Mesendoderm (in vitro differentiated cells): ENCODE measurements around the gene PARP4. TPM values are rescaled to one million over a fixed set of nuclear protein-coding genes. Genes with fewer than 3 reads are reported as not detected.
"Not testable (repeated sequence)": the region's sequence is repeated elsewhere in the genome, so short reads cannot be mapped to it uniquely, and the experiment has no call there.

Experiments used
- DNase-seq: peaks from one replicate; pipeline ENCODE4 v3.0.0; 2013
- H2AK5ac ChIP-seq: 2 replicates; pipeline ENCODE4 v1.6.1; 2013; ENCODE audit warnings: low read length, inconsistent platforms
- H2BK120ac ChIP-seq: 2 replicates; pipeline ENCODE4 v1.6.1; 2013; ENCODE audit warnings: low read depth, mild to moderate bottlenecking, low read length, moderate library complexity, mixed read lengths
- H2BK15ac ChIP-seq: replicated peaks from 2 replicates; pipeline ENCODE4 v1.6.1; 2013; ENCODE audit warnings: low read depth, mild to moderate bottlenecking, moderate library complexity
- H2BK5ac ChIP-seq: 2 replicates; pipeline ENCODE4 v1.6.1; 2013; ENCODE audit warnings: low read length, inconsistent platforms
- H3K18ac ChIP-seq: 2 replicates; pipeline ENCODE4 v1.6.1; 2013; ENCODE audit warnings: mild to moderate bottlenecking, low read length, mixed read lengths
- H3K23ac ChIP-seq: one replicate; pipeline ENCODE4 v1.6.1; 2013; ENCODE audit warnings: low read length
- H3K27ac ChIP-seq: 2 replicates; pipeline ENCODE4 v1.5.1; 2013; ENCODE audit warnings: low read depth, mild to moderate bottlenecking, inconsistent platforms, low read length, moderate library complexity
- H3K27me3 ChIP-seq: 2 replicates; pipeline ENCODE4 v1.6.1; 2013; ENCODE audit warnings: low read length, control low read depth, mild to moderate bottlenecking, inconsistent platforms; ENCODE audit not compliant: insufficient read depth, poor library complexity
- H3K36me3 ChIP-seq: 2 replicates; pipeline ENCODE4 v1.6.1; 2013; ENCODE audit warnings: low read length, inconsistent platforms; ENCODE audit not compliant: control insufficient read depth, insufficient read depth
- H3K4ac ChIP-seq: one replicate; pipeline ENCODE4 v1.6.1; 2013; ENCODE audit warnings: low read depth, mild to moderate bottlenecking, low read length, moderate library complexity
- H3K4me1 ChIP-seq: 2 replicates; pipeline ENCODE4 v1.6.1; 2013; ENCODE audit warnings: low read depth, low read length, inconsistent platforms; ENCODE audit not compliant: control insufficient read depth
- H3K4me2 ChIP-seq: 2 replicates; pipeline ENCODE4 v1.6.1; 2013; ENCODE audit warnings: low read length
- H3K4me3 ChIP-seq: 2 replicates; pipeline ENCODE4 v1.5.1; 2013; ENCODE audit warnings: mild to moderate bottlenecking, low read length
- H3K56ac ChIP-seq: one replicate; pipeline ENCODE4 v1.6.1; 2013; ENCODE audit warnings: low read length
- H3K79me1 ChIP-seq: 2 replicates; pipeline ENCODE4 v1.6.1; 2013; ENCODE audit warnings: low read length, inconsistent platforms
- H3K79me2 ChIP-seq: 2 replicates; pipeline ENCODE4 v1.6.1; 2013; ENCODE audit warnings: mild to moderate bottlenecking, low read length; ENCODE audit not compliant: control insufficient read depth, insufficient read depth
- H3K9ac ChIP-seq: 2 replicates; pipeline ENCODE4 v1.6.1; 2013; ENCODE audit warnings: low read length, inconsistent platforms
- H4K5ac ChIP-seq: one replicate; pipeline ENCODE4 v1.6.1; 2013; ENCODE audit warnings: low read length
- H4K8ac ChIP-seq: one replicate; pipeline ENCODE4 v1.6.1; 2013; ENCODE audit warnings: low read depth, mild to moderate bottlenecking, control low read depth, low read length, moderate library complexity
- WGBS: extraction: QIAGEN DNeasy Blood & Tissue Kit; methylation state at CpG from one replicate; pipeline ENCODE4 v1.1.7; 2013; ENCODE audit warnings: low lambda C conversion rate, missing lambda C conversion rate; ENCODE audit not compliant: insufficient coverage; ENCODE audit errors: extremely low coverage; 5-methylcytosine and 5-hydroxymethylcytosine counted together
- polyA plus RNA-seq, 2 experiments: library from polyadenylated mRNA; stranded (reverse); fragments of 200-250 nt; gene quantifications; one replicate each; pipeline ENCODE4 v1.2.3, GENCODE V29; 2013

PARP4 gene
- 16.8 TPM for polyA plus RNA-seq (2013, experiment 1 of 2)
- 17.0 TPM for polyA plus RNA-seq (2013, experiment 2 of 2)

DNA sequence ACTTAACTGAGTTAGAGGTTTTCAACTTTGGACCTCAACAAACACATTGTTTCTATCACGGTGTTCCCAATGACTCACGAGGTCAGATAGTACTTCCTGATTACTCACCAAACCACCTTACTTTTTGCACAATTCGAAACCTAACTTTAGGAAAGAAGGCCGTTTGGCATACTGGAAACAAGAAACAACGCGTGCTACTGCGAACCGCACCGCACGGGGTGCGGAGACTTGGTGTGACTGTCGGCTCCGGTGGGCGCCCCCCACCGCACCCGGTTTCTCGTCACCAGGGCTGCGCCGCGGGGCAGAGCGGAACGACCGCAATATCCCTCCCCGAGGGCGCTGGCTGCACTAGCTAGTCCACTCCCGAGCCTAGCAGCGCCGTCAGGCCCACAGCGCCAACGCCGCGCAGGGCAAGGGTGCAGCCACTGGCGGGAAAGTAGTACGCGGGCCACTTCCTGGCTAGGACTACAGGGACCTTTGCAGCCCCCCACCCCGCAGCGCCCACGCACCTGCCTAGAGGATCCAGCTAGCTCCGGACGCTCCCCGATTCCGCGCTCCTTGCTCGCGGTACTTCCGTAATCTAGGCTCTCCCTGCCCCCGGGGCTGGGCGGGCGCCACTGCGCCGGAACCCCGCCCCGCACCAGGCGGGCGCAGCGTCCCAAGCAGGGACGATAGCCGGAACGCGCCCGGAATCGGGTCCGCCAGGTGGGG, at the start of gene PARP4:
Gene PARP4 (minus strand): TSS at position 582 of the 711 bp plus-strand sequence. CDS start 9,002 bp downstream, outside the sequence.
- Histone ChIP-seq H2BK15ac (no peak within 1 kb of the TSS), H3K4me3 (peak within 1 kb of the TSS; percentile 76), H3K9ac (peak within 1 kb of the TSS; percentile 89), H3K36me3 (no peaks in the 10 kb centered on the region), H3K4me2 (peak within 1 kb of the TSS; percentile 81), H2BK120ac (no peak within 1 kb of the TSS), H2BK5ac (peak within 1 kb of the TSS; percentile 85), H2AK5ac (no peak within 1 kb of the TSS), H3K79me1 (peaks cover 6% of the 10 kb centered on the region), H3K27ac (peak within 1 kb of the TSS; percentile 52), H3K18ac (peak within 1 kb of the TSS; percentile 82), H3K23ac (peak within 1 kb of the TSS; percentile 48), H3K4me1 (peaks cover 4% of the 10 kb centered on the region), H4K8ac (no peak within 1 kb of the TSS), H3K79me2 (peaks cover 8% of the 10 kb centered on the region), H3K4ac (peak within 1 kb of the TSS; percentile 93), H3K56ac (peak within 1 kb of the TSS; percentile 98), H3K27me3 (no peaks in the 10 kb centered on the region), H4K5ac (peak within 1 kb of the TSS; percentile 39)
- DNase-seq = peak; percentile 89
- no CpG with 5 or more reads among the region's 63 CpGs for WGBS

DNA sequence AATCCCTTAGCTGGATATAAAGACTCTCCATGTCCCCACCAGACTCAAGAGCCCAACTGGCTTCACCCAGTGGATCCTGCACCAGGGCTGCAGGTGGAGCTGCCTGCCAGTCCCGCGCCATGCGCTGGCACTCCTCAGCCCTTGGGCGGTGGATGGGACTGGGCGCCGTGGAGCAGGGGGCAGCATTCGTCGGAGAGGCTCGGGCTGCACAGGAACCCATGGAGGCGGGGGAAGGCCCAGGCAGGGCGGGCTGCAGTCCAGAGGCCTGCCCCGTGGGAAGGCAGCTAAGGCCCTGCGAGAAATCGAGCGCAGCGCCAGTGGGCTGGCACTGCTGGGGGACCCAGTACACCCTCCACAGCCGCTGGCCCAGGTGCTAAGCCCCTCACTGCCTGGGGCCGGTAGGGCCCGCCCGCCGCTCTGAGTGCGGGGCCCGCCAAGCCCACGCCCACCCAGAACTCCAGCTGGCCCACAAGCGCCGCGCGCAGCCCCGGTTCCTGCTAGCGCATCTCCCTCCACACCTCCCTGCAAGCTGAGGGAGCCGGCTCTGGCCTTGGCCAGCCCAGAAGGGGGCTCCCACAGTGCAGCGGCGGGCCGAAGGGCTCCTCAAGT, 48.1 kb upstream of the PARP4 start:
- H2BK5ac ChIP-seq, H3K36me3 ChIP-seq, H3K27ac ChIP-seq, H3K18ac ChIP-seq, H2AK5ac ChIP-seq, H3K4me1 ChIP-seq, H3K9ac ChIP-seq, H3K23ac ChIP-seq, H4K8ac ChIP-seq, H3K79me1 ChIP-seq, H2BK120ac ChIP-seq, H4K5ac ChIP-seq, H3K27me3 ChIP-seq, H3K4ac ChIP-seq, DNase-seq, H3K79me2 ChIP-seq, H3K4me2 ChIP-seq, H3K4me3 ChIP-seq, H3K56ac ChIP-seq, H2BK15ac ChIP-seq: not testable (repeated sequence)
- WGBS = no CpG with 5 or more reads among the region's 34 CpGs

DNA sequence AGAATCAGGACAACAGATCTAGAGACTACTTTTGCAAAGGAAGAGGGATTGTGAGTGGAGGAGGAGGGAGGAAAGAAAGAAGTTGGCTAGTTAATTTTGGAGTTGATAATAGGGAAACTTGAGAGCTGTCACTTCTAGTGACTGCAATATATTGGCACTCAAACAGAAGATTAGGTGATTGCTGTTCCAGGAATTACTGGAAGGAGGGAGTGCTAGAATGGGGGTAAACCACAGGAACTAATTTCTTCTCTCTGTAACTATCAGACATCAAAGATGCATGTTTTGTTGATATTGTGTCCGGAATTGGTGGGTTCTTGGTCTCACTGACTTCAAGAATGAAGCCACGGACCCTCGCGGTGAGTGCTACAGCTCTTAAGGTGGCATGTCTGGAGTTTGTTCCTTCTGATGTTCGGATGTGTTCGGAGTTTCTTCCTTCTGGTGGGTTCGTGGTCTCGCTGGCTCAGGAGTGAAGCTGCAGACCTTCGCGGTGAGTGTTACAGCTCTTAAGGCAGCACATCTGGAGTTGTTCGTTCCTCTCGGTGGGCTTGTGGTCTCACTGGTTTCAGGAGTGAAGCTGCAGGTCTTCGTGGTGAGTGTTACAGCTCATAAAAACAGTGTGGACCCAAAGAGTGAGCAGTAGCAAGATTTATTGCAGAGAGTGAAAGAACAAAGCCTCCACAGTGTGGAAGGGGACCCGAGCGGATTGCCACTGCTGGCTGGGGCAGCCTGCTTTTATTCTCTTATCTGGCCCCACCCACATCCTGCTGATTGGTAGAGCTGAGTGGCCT, 47.0 kb upstream of the PARP4 start:
- no CpG with 5 or more reads among the region's 15 CpGs for WGBS

DNA sequence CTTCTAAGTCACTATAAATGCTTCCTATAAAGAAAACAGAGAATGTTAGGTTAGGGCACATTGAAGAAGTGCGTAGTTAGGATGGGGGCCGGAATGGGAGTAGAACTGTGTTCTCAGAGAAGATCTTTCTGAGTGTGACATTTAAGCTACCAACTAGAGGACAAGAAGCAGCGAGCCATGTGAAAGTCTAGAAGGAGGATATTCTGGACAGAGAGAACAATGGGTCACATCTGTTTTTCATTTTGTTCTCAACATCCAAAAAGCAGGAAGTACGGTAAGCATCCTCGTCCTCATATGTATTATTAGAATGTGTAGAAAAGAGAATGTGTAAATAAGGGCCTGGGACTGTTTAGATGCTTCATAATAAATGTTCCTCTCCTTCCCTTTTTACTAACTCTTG, 44.5 kb upstream of the PARP4 start:
- WGBS = no CpG with 5 or more reads among the region's 5 CpGs
- Histone ChIP-seq H2BK120ac (no peak overlapping the region), H3K9ac (no peak overlapping the region), H2BK15ac (no peak overlapping the region), H3K4me1 (no peaks in the 10 kb centered on the region), H3K4me3 (no peak overlapping the region), H3K18ac (no peak overlapping the region), H3K4ac (no peak overlapping the region), H3K36me3 (no peaks in the 10 kb centered on the region), H3K56ac (no peak overlapping the region), H3K79me1 (no peaks in the 10 kb centered on the region), H3K4me2 (no peak overlapping the region), H3K23ac (no peak overlapping the region), H3K79me2 (no peaks in the 10 kb centered on the region), H3K27me3 (no peaks in the 10 kb centered on the region), H2AK5ac (no peak overlapping the region), H3K27ac (no peak overlapping the region), H4K8ac (no peak overlapping the region), H2BK5ac (no peak overlapping the region), H4K5ac (no peak overlapping the region)
- DNase-seq = no peak

More for the DNA sequence above, 47.0 kb upstream of the PARP4 start:
- H3K18ac ChIP-seq, H3K4ac ChIP-seq, H2AK5ac ChIP-seq, H3K9ac ChIP-seq, H3K27ac ChIP-seq, H2BK120ac ChIP-seq, H4K8ac ChIP-seq, H3K4me2 ChIP-seq, H3K56ac ChIP-seq, DNase-seq, H3K27me3 ChIP-seq, H4K5ac ChIP-seq, H2BK5ac ChIP-seq, H3K79me2 ChIP-seq, H3K23ac ChIP-seq, H3K36me3 ChIP-seq, H3K4me3 ChIP-seq, H3K4me1 ChIP-seq, H3K79me1 ChIP-seq, H2BK15ac ChIP-seq: not testable (repeated sequence)

DNA sequence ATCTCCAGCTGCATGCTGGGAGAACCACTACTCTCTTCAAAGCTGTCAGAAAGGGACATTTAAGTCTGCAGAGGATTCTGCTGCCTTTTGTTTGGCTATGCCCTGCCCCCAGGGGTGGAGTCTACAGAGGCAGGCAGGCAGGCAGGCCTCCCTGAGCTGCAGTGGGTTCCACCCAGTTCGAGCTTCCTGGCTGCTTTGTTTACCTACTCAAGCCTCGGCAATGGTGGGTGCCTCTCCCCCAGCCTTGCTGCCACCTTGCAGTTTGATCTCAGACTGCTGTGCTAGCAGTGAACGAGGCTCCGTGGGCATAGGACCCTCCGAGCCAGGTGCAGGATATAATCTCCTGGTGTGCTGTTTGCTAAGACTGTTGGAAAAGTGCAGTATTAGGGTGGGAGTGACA, 41.3 kb upstream of the PARP4 start:
- H3K4ac ChIP-seq, H3K36me3 ChIP-seq: not testable (repeated sequence)
- WGBS = no CpG with 5 or more reads among the region's 5 CpGs

More for the DNA sequence above, 41.3 kb upstream of the PARP4 start:
- H4K5ac ChIP-seq, H3K56ac ChIP-seq, H2BK120ac ChIP-seq, H3K23ac ChIP-seq, H3K79me1 ChIP-seq, H3K79me2 ChIP-seq, H3K27me3 ChIP-seq, H4K8ac ChIP-seq, H2BK15ac ChIP-seq, H2AK5ac ChIP-seq, H2BK5ac ChIP-seq, DNase-seq, H3K4me2 ChIP-seq, H3K4me1 ChIP-seq, H3K27ac ChIP-seq, H3K9ac ChIP-seq, H3K4me3 ChIP-seq, H3K18ac ChIP-seq: not testable (repeated sequence)
